Fibroblast of lung (primary cell): ENCODE data around the gene UTF1. TPM values are rescaled to one million over a fixed set of nuclear protein-coding genes. Genes with fewer than 3 reads are reported as not detected.

Source experiments
- DNase-seq, 2 donors: peaks; one replicate each; pipeline versions ENCODE4 v3.0.0 to v3.0.0-alpha.2; 2010; ENCODE audit warnings: low read depth in 2 of 2
- H2AFZ ChIP-seq: 2 replicates; pipeline ENCODE4 v1.5.1; 2012; ENCODE audit warnings: low read length, control low read depth, inconsistent platforms
- H3K27ac ChIP-seq: 2 replicates; pipeline ENCODE4 v1.5.1; 2011; ENCODE audit warnings: low read length, control low read depth; ENCODE audit not compliant: insufficient read depth
- H3K27me3 ChIP-seq: 2 replicates; pipeline ENCODE4 v1.5.1; 2011; ENCODE audit warnings: mild to moderate bottlenecking, low read length; ENCODE audit not compliant: control insufficient read depth, insufficient read depth
- H3K36me3 ChIP-seq: 2 replicates; pipeline ENCODE4 v1.5.1; 2011; ENCODE audit warnings: low read length; ENCODE audit not compliant: control insufficient read depth, insufficient read depth
- H3K4me1 ChIP-seq: 2 replicates; pipeline ENCODE4 v1.5.1; 2011; ENCODE audit warnings: low read length; ENCODE audit not compliant: control insufficient read depth, insufficient read depth; ENCODE audit errors: extremely low read depth
- H3K4me2 ChIP-seq: 2 replicates; pipeline ENCODE4 v1.5.1; 2011; ENCODE audit warnings: low read length, control low read depth; ENCODE audit not compliant: insufficient read depth; ENCODE audit errors: extremely low read depth
- H3K4me3 ChIP-seq, 4 experiments: fragments of 200-600 bp in 1 of 4; sonication (generic) in 1 of 4; replicated peaks in 1 of 4; 2 replicates each; pipeline ENCODE4 v1.5.1; 2011 to 2016; ENCODE audit warnings: low read length in 4 of 4, low read depth in 3 of 4, mild to moderate bottlenecking in 3 of 4, control low read depth in 2 of 4, inconsistent platforms in 1 of 4, mixed read lengths in 1 of 4; ENCODE audit not compliant: insufficient read depth in 1 of 4; ENCODE audit errors: control extremely low read depth in 1 of 4
- H3K79me2 ChIP-seq: 2 replicates; pipeline ENCODE4 v1.5.1; 2012; ENCODE audit warnings: mild to moderate bottlenecking, low read length, inconsistent platforms; ENCODE audit not compliant: control insufficient read depth, insufficient read depth
- H3K9ac ChIP-seq: 2 replicates; pipeline ENCODE4 v1.5.1; 2011; ENCODE audit warnings: mild to moderate bottlenecking, low read length, control low read depth; ENCODE audit not compliant: insufficient read depth
- H3K9me3 ChIP-seq: 2 replicates; pipeline ENCODE4 v1.5.1; 2012; ENCODE audit warnings: low read depth, low read length; ENCODE audit not compliant: control insufficient read depth, insufficient read depth
- H4K20me1 ChIP-seq: 2 replicates; pipeline ENCODE4 v1.5.1; 2011; ENCODE audit warnings: low read length; ENCODE audit not compliant: control insufficient read depth, insufficient read depth; ENCODE audit errors: extremely low read depth
- EZH2 ChIP-seq: IDR thresholded peaks from 2 replicates; pipeline ENCODE4 v1.5.1; 2012; ENCODE audit warnings: low read length, control low read depth, mild to moderate bottlenecking; ENCODE audit errors: missing control alignments
- polyA plus RNA-seq, 2 donors: library from polyadenylated mRNA; depleted of rRNA in 1 of 2; stranded (reverse) in 1 of 2; unstranded in 1 of 2; fragments of >200 nt; gene quantifications; 2 replicates each; pipeline ENCODE4 v1.2.1, GENCODE V29; 2011 to 2012; ENCODE audit warnings: missing spikeins in 1 of 2
- total RNA-seq: library from RNA; depleted of rRNA; stranded (reverse); fragments of >200 nt; gene quantifications from 2 replicates; pipeline ENCODE4 v1.2.1, GENCODE V29; 2014
- TF ChIP-seq, protein P1 (sequence below), 2 donors: IDR thresholded peaks in 1 of 2; conservative IDR thresholded peaks in 1 of 2; 1 replicate in 1 of 2; 2 replicates in 1 of 2; pipeline ENCODE4 v1.5.1; 2011 to 2012; ENCODE audit warnings: low read length in 2 of 2, control low read depth in 1 of 2, inconsistent platforms in 1 of 2, low read depth in 1 of 2, mild to moderate bottlenecking in 1 of 2

The UTF1 gene
- total and polyA plus RNA-seq, 2 donors (not counting 1 experiment from before 2014, with no cell fraction given) = not detected

GRCh38 chr10:133277277-133277992 is 47.4 kb downstream of the UTF1 start:
- H3K36me3 ChIP-seq = peaks cover 8% of the 10 kb centered on the region
- H3K27ac ChIP-seq = no peak overlapping the region
- no peaks in the 10 kb centered on the region for H4K20me1 ChIP-seq
- no peak overlapping the region for H2AFZ ChIP-seq
- no peaks in the 10 kb centered on the region for H3K79me2 ChIP-seq
- no peak overlapping the region for H3K4me2 ChIP-seq
- H3K9ac ChIP-seq = no peak overlapping the region
- H3K4me3 ChIP-seq = no peak overlapping the region
- H3K27me3 ChIP-seq = no peaks in the 10 kb centered on the region
- no peaks in the 10 kb centered on the region for H3K9me3 ChIP-seq
- DNase-seq = no peak
- TF ChIP-seq, protein P1, sequence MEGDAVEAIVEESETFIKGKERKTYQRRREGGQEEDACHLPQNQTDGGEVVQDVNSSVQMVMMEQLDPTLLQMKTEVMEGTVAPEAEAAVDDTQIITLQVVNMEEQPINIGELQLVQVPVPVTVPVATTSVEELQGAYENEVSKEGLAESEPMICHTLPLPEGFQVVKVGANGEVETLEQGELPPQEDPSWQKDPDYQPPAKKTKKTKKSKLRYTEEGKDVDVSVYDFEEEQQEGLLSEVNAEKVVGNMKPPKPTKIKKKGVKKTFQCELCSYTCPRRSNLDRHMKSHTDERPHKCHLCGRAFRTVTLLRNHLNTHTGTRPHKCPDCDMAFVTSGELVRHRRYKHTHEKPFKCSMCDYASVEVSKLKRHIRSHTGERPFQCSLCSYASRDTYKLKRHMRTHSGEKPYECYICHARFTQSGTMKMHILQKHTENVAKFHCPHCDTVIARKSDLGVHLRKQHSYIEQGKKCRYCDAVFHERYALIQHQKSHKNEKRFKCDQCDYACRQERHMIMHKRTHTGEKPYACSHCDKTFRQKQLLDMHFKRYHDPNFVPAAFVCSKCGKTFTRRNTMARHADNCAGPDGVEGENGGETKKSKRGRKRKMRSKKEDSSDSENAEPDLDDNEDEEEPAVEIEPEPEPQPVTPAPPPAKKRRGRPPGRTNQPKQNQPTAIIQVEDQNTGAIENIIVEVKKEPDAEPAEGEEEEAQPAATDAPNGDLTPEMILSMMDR (conservative IDR thresholded peaks at IDR 0.05 in 1 of 2, IDR thresholded peaks at IDR 0.05 in 1 of 2; ENCODE audit: low read depth in 1 of 2, low read length in 2 of 2) = no peak
- no peak for TF ChIP-seq EZH2
- peaks cover 6% of the 10 kb centered on the region for H3K4me1 ChIP-seq

- no peaks in the 10 kb centered on the region for H3K79me2 ChIP-seq
- no peaks in the 10 kb centered on the region for H3K9me3 ChIP-seq
- no peak overlapping the region for H3K4me3 ChIP-seq
- no peaks in the 10 kb centered on the region for H4K20me1 ChIP-seq
- no peaks in the 10 kb centered on the region for H3K27me3 ChIP-seq
- no peak for DNase-seq
- no peak overlapping the region for H3K27ac ChIP-seq
- peaks cover 6% of the 10 kb centered on the region for H3K4me1 ChIP-seq
- H2AFZ ChIP-seq = no peak overlapping the region
- H3K36me3 ChIP-seq = peaks cover 14% of the 10 kb centered on the region
- TF ChIP-seq EZH2 = no peak
- TF ChIP-seq, protein P1 (conservative IDR thresholded peaks at IDR 0.05 in 1 of 2, IDR thresholded peaks at IDR 0.05 in 1 of 2; ENCODE audit: low read depth in 1 of 2, low read length in 2 of 2) = no peak
- H3K4me2 ChIP-seq = no peak overlapping the region
- H3K9ac ChIP-seq = no peak overlapping the region
Observed at GRCh38 chr10:133277993-133278576, 48.1 kb downstream of the UTF1 start.

DNA sequence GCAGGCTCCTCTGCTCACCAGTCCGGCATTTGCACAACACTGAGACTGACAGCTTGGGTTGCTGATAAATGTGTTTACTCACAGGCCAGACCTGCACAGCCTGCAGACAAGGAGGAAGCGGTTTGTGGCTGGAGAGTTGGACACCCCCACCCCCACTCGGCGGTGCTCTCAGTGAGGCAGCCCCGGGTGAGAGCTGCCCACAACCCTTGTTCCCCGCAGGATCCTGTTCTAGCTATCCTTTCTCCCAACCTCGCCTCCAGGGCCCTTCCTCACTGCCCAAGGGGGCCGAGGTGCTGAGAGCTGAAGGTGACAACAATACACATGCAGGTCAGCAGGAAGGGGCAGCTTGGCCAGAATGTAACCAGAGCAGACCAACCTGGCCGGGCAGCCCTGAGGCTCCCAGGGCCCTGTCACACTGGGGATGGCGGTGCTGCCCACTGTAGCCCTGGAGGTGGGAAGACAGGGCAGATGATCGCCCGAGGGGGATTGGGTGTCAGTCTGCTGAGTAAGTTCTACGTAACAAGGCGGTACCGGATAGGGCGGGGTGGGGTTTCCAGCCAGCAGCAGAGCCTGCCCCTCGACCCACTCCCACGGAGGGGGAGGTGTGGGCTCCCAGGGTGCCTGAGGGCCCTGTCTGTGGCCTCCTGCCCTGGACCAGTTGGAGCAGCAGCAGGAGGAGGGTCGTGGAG is 48.7 kb downstream of the UTF1 start:
- Histone ChIP-seq H3K9me3 (no peaks in the 10 kb centered on the region), H4K20me1 (no peaks in the 10 kb centered on the region), H3K4me2 (no peak overlapping the region), H3K9ac (no peak overlapping the region), H3K36me3 (peaks cover 18% of the 10 kb centered on the region), H3K4me1 (peaks cover 6% of the 10 kb centered on the region), H3K27me3 (no peaks in the 10 kb centered on the region), H2AFZ (no peak overlapping the region), H3K4me3 (no peak overlapping the region), H3K79me2 (no peaks in the 10 kb centered on the region), H3K27ac (no peak overlapping the region)
- TF ChIP-seq, protein P1 (conservative IDR thresholded peaks at IDR 0.05 in 1 of 2, IDR thresholded peaks at IDR 0.05 in 1 of 2; ENCODE audit: low read depth in 1 of 2, low read length in 2 of 2) = no peak
- no peak for TF ChIP-seq EZH2
- DNase-seq = peak; percentile 44 to 81
